Upper lobe of left lung (tissue), 4 donors: ENCODE data around the gene ZBTB5.

ENCODE experiments used
- EP300 ChIP-seq, 4 donors: sonication (generic); formaldehyde crosslinking; IDR thresholded peaks; one replicate each; pipeline ENCODE4 v1.5.1; 2017; ENCODE audit warnings: antibody characterized with exemption in 4 of 4, control low read depth in 2 of 4
- TF ChIP-seq, protein P1 (sequence below), 6 experiments: fragments of 450-650 bp in 4 of 6; fragments of 200-600 bp in 2 of 6; sonication (generic) in 2 of 6; IDR thresholded peaks; one replicate each; pipeline ENCODE4 v1.5.1; 2016 to 2019; ENCODE audit warnings: antibody characterized with exemption in 6 of 6

DNA sequence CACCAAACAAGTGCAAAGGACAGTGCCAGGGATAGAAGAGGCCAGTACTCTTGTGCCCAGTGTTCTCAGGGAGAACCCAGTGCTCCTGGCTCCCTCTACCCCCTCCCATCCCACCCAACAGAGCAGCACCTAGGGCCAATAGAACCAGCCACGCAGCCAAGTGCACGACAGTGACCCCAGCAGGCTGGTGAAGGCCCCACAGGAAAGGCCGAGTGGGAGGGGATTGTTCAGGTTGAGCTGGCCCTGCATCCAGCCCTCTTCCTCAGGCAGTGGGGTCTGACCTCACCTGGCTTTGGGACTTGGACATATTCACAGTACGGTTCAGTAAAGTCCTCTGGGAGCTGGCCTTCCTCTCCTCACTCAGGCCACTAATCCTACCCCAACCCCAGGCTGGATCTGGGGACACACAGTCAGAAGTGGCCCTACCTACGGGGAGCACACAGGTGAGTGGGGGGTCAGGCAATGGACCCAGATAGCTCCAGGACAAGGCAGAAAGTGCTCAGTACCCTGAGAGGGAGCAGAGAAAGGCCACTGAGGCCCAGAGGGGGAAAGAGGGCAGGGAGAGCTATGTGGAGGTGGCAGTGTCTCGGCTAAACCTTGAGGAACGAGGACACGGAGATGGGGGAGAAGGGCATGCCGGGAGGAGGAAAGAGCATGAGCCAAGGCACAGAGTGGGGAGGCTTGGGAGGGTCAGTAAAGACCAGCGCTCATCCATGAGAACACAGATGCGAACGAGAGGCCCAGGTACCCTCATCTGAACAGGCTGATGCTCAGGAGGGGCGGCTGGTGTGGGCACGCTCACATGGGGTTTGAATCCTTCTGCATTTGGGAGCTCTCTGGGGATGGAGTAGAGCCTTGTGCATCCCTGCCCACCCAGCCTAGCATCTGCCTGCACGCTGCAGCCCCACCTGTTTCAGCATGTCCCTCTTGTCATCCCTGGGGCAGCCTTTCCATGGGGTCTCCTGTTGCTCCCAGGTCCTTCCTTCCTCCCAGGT lies 46.1 kb upstream of the ZBTB5 start:
- no peak for TF ChIP-seq EP300 (IDR thresholded peaks at IDR 0.05)
- TF ChIP-seq, protein P1, sequence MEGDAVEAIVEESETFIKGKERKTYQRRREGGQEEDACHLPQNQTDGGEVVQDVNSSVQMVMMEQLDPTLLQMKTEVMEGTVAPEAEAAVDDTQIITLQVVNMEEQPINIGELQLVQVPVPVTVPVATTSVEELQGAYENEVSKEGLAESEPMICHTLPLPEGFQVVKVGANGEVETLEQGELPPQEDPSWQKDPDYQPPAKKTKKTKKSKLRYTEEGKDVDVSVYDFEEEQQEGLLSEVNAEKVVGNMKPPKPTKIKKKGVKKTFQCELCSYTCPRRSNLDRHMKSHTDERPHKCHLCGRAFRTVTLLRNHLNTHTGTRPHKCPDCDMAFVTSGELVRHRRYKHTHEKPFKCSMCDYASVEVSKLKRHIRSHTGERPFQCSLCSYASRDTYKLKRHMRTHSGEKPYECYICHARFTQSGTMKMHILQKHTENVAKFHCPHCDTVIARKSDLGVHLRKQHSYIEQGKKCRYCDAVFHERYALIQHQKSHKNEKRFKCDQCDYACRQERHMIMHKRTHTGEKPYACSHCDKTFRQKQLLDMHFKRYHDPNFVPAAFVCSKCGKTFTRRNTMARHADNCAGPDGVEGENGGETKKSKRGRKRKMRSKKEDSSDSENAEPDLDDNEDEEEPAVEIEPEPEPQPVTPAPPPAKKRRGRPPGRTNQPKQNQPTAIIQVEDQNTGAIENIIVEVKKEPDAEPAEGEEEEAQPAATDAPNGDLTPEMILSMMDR (IDR thresholded peaks at IDR 0.05): no peak
